ENCODE data around the gene GPRC5A.

DNA sequence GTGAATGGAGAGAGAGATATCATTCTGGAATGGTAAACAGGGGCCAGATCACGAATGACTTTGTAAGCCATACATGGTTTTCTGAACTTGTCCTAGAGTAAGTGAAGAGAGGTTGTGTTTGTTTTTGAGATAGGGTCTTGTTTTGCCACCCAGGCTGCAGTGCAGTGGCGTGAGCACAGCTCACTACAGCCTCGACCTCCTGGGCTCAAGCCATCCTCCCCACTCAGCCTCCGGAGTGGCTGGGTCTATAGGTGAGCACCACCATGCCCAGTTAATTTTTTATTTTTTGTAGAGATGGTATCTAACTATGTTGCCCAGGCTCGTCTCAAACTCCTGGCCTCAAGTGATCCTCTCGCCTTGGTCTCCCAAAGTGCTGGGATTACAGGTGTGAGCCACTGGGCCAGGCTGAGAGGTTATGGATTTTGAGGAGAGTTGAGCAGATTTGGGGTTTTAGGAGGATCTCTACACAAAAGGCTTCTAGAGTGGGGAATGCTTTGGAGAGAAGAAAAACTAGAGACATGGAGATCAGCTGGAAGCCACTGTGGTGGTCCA is 19.7 kb upstream of the GPRC5A start:
- no peak for TF ChIP-seq EZH2phosphoT487 (IDR thresholded peaks at IDR 0.05; ENCODE audit: insufficient read depth, low read depth)
- TF ChIP-seq EZH2 (IDR thresholded peaks at IDR 0.05; ENCODE audit: insufficient read depth, poor library complexity, severe bottlenecking), result no peak

All from GM23248 (cell line).